HG03175 (cell line): ENCODE measurements around the gene ASCL2.
A peak's percentile ranks its signal among the peaks of the same experiment; 100 is the strongest.

Source experiments
- ATAC-seq: cut with Tn5 transposase; IDR thresholded peaks from one replicate; pipeline ENCODE4 v1.9.1; 2021; ENCODE audit warnings: mild to moderate bottlenecking, moderate library complexity; ENCODE audit not compliant: unreplicated experiment

ASCL2 gene

DNA sequence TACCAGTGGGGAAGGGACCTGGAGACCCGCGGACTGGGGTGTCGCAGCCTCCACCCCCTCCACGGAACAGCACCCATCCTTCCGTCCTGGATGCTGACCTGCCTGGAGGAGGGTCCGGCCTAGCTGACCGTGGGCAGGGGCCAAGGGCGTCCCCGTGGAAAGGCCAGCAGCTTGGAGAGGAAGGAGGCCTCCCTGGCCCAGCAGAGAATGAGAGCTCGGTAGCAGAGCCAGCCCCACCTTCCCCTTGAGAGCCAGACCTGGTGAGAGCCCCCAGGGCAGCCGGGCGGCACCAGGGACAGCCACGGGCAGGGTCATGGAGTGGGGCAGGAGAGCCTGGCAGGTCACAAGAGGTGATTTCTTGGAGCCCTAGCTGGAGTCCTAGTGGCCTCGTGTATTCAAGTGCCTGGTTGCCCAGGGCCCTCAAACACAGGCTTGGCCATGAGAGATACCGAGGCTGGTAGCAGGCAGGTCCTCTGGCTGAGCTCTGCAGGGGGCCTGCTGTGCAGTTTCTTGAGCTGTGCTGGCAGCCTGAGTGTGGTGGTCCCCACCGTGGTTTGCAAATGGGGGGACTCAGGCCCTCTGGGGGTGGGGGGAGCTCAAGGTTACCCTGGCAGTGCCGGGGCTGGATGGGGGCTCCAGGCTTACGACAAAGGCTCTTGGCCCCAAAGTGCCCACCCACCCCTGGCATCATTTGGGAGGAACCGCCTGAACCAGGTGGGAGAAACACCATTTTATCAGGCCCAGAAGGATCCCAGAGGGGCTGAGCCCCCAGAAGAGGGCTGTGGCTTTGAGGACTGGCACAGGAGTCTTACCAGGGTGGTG, 39.1 kb upstream of the ASCL2 start:
- no peak for ATAC-seq

DNA sequence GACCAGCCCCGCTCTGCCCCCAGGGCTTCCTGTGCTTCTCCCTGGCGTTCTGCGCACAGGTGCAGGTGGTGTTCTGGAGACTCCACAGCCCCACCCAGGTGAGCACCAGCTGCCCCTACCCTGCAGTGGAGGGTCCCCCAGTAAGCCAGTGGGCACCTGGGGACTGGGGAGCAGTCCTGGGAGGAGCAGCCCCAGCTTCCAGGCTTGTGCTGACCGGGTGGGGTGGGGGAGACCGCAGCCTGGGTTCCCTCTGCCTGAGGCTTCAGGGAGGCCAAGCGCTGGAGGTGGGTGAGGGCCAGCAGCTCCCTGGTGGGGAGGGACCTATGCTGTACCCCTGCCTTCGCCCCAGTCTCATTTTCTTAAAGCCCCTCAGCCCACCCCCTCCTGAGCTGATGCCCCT, 38.3 kb upstream of the ASCL2 start:
- ATAC-seq = no peak

DNA sequence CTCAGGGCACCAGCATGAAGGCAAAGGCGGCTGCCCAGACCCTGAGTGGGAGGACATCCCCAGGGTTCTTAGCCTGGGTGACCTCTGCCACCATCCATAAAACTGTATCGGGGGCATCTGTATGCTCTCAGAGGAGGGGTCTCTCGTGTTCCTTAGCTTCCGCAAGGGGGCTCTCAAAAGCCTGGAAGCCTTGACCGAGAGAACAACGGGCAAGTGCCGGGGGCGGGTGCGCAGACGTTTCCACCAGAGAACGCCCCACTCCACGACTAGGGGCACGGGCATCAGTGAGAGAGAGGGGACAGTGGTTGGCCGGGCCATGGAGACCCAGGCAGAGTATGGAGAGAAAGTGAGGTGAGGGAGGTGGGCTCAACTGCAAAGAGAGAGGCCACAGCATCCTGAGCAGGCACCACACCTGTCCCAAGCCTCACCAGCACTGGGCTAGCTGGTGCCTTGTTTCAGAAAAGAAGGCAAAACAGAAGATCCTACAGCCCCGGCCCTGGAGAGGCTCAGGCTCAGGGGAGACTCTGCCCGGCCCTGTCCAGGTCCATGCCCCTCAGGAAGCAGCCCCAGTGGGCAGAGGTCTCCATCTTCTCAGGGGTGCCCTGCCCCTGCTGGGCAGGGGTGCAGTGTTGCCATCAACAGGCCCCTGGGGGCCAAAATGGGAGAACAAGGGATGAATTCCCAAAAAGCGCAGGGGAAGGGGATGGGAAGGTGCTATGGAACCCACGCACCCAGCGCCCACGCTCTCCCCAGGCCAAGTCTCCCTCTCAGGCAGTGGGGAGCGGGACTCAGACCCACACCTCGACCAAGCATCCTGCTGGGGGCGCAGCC, 37.3 kb upstream of the ASCL2 start:
- no peak for ATAC-seq

DNA sequence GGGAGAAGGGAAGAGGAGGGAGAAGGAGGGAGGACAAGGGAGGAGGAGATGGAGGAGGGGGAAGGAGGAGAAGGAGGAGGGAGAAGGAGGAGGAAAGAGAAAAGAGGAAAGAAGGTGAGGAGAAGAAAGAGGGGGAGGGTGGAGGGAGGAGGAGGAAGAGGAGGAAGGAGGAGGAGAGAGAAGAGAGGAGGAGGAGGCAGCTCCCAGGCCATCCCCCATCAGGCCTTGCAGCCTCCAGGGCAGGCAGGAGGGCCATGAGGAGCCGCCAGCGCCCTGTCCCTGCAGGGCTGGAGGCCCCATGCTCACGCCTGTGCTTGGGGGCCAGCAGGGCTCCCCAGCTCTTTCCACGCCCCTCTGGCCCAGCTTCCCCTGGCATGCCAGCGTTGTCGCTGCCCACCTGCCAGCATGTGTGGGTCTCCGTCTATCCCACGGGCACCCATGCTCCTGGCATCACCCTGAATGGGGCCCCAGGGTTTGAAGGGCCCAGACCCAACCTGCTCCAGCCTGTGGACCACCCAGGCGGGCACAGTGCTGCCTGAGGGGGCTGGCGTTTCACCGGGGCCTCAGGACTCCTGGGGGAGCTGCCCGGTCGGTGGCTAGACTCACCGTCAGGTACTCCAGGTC, 36.6 kb upstream of the ASCL2 start:
- no peak for ATAC-seq

DNA sequence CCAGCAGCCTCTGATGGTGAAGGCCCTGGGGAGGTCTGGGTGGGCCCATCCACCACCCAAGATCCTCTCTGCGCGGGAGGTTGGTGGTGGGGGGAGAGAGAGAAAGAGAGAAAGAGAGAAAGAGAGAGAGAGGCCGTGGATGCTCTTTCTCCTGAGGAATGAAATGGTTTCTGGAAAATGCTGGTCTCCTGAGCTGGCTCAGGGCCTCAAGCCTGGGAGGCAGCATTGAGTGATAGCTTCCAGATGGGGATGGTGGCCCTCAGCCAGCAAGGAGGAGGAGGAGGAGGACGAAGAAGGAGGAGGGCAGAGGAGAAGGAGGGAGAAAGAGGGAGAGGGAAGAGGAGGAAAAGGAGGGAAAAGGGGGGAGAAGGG, 36.0 kb upstream of the ASCL2 start:
- no peak for ATAC-seq

DNA sequence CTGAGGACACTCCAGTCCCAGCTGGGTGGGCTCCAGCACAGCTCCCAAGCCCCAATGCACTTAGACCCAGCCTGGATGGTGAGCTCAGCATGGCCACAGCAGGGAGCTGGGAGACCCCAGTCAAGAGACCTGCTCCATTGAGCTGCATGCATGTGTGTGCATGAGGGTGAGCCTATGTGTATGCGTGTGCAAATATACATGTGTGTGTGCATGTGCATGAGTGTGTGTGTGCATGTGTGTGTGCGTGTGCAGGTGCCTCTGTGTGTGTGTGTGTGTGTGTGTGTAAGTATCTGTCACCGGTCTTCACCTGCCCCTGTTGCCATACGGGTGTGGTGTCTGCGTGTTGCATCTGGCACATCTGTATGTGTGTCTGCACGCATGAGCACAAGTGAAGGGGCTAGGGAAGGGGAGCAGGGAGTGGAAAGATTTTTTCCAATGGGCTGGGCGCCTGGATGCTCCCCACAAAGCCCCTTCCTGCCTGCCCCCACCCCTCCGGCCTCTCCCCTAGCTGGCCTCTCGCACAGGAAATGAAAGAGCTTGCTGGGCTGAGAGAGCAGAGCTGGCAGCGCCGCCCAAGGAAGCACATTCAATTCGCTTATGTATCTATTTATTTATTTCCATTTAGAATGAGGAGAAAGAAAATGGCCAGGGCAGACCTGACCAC, 35.5 kb upstream of the ASCL2 start:
- no peak for ATAC-seq

DNA sequence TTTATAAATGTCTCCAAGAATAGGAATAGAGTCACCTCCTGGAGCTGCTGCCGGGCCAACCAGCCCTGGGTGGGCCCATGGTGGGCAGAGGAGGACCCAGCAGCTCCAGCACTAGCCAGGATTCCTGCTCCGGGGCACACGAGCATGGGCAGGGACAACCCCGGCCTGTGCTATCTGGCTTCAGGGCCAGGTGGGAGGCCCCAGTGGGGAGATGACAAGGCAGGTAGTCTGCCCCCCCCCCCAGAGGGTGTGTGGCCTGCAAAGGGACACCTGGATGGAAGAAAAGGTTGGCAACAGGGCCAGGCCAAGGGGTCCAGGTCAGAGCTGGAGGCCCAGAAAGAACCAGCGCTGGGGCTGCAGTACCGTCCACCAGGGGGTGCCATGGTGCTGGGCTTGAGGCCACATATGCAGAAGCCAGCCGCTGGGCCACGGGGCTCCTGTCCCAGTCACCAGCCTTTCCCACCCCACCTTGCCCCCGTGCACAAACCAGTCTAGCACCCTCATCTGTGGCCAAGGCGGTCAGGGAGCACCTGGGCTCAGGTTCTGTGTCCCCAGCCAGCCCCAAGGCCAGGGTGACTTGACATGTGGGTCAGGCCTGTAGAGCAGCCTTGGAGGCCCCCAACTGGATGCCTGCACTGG, 34.9 kb upstream of the ASCL2 start:
- ATAC-seq = peak; percentile 51

DNA sequence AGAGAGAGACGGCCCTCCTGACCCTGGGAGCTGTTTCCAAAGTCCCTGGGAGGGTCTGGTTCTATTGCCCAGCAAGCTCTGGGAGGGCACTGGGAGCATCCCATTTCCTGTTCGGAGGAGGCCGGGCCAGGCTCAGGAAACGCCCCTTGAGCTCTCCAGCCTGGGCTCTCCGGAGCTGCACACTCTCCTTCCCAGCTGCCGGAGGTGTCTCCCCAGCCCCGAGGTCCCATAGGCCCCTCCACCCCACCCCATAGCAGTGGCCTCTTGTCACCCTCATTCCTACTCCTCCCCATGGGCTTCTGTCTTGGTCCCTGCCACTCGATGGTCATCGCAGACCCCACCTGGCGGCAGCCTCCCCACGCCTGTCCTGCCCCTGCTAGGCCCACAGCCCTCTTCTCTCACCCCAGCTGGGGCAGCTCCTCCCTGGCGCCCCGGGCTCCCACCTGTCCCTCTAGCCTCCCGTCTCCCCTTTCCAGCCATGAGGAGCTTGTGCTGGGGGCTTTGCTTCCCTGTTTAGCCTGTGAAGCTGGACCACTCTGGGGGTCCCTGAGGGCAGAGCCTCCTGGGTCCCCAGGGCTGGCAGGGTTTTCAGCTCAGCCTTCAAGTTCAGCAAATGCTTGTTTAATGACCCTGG, 34.2 kb upstream of the ASCL2 start:
- ATAC-seq = no peak

DNA sequence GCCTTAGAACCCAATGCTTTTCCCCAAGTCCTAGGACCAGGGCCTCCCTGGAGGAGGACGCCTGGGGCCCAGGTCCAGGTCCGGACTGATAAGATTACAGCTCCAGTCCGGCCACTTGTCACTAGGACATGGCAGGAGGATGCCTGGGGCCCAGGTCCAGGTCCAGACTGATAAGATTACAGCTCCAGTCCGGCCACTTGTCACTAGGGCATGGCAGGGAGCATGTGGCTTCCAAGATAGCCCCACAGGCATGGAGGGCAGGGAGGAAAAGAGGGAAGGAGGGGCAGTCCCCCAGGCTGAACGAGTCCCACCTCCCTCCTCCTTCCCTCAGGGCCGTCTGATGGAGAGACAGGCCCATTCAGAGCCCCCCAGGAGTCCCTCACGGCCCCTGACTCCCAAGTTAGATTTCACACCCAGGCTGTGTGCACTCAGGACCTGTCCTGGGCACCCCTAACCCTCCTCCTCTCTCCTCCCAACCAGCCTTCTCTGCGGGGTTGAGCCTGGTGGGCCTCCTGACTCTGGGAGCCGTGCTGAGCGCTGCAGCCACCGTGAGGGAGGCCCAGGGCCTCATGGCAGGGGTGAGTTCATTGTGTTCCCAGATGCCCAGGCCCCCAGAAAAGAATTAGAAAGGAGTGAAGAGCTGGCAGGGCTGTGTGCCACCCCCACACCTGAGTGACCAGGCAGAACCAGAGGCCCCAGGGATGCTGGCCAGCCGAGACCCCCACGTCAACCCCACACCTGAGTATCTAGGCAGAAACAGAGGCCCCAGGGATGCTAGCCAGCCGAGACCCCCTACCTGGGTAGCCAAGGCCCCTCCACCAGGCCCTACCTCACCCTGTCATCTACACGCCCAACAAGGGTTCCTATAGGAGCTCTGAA, 33.5 kb upstream of the ASCL2 start:
- ATAC-seq = no peak

DNA sequence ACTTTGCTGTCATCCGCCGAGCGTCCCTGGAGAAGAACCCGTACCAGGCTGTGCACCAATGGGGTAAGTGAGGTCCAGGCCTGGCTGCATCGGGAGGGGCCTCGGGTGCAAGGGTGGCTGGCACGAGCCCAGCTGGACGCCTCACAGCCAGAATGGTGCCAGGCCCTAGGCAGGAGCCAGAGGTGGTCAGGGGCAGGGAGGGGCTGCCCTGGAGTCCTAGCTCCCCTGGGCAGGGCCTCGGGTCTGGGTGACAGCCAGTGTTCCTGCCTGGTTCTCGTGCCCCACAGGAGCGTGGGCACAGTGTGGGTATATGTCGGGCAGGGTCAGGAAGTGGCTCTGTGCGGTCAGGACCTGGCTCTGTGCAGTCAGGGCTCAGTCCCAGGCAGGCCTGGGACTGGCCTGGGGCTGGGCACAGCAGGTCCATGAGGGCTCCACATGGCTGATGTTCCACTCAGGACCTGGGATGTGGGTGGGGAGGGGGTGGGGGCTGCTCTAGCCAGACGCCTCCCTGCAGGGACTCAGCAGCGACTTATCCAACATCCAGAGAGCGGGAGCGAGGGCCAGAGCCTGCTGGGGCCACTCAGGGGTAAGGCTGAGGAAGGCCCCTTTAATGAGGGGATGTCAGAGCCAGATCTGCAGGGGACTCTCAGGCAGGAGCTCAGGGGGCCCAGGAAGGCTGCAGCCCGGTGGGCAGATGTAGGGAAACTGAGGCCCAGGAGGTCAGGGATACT, 32.7 kb upstream of the ASCL2 start:
- no peak for ATAC-seq

DNA sequence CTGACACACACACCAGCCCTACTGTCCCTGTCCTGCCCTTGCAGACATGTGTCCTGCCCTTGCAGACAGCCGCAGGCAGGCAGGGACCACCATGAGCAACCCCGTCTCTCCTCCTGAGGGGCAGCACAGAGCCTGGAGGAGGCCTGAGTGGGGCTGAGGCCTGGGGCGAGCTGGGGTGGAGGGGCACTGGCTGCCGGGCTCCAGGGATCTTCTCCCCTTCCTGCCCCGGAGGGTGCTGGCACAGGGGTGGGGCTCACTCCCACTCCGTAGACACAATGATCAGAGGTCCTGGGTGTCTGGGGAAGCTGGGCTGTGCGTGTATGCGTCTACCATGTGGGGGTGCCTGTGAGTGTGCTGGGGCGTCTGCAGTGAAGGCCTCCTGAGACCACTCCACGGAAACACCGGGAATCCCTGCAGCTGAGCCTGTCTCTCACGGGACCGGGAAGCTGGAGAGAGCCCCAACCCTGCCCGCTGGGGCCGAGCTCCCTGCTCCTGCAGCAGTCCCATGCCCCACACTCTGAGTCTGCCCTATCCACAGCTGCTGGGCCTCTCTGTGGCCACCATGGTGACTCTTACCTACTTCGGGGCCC, 32.0 kb upstream of the ASCL2 start:
- ATAC-seq = no peak

DNA sequence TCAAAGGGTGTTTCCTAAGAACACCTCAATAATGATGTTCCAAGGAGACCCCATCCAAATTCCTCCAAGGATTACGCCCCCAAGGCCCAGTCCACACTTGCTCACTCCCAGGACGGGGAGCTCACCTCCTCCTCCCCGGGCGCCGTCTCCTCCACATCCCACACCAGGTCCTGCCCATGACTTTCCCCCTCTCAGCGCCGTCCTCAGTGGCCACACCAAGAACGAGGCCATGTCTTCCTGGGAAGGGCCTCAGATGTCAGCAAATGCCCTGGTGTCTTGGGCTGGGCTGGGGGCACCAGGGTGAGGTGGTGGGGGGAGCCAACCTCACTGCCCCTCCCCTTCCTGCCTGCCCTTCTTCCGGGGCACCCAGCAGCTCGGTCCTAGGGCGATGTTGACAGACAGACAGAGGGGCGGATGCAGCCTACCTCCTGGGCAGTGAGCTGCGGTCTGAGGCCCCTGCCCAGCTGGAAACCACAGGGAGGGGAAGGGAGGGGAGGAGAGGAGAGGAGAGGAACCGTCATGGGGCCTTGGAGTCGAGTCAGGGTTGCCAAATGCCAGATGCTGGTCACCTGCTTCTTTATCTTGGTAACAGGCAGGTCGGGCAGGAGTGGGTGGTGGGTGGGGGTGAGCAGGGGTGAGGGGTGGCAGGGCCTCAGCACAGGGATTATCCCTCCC, 31.4 kb upstream of the ASCL2 start, which contains the start of the genes C11orf21 and TSPAN32:
C11orf21 (minus strand) TSS at position 288 of the 675 bp plus-strand sequence; CDS start at position 178, 110 bp downstream.
TSPAN32 (plus strand) TSS at position 383 of the 675 bp plus-strand sequence; CDS start at position 520, 137 bp downstream.
- ATAC-seq = no peak

DNA sequence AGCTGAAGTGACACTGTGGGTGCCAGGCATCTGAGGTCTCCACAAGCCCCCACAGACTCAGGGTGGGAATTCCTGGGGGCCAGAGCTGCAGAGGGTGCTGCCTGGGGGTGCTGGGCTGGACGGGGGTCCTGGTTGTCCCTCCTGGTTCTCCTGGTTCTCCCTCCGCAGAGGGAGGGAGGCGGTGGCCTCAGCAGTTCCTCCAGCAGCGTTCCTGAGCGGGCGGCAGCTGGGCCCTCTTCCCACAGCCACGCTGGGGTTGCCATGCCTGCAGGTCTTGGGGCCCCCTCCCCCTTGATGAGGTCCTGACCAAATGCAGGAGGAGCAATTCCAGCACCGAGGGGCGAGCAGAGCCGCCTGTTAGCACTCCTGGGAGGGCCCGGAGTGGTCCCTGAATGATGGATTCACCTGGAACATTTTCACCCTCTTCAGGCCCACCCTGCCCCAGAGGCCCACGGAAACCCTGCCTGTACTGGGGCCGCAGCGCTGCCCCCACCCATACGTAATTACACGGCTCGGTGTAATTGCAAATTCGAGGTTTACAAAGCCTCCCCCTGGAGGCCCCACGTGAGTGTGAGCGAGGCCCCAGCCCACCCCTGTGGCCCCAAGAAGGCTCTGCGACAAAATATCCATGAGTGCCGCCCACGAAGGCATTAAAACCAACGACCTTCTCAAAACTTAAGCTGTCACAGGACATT, 30.7 kb upstream of the ASCL2 start:
- ATAC-seq = no peak

DNA sequence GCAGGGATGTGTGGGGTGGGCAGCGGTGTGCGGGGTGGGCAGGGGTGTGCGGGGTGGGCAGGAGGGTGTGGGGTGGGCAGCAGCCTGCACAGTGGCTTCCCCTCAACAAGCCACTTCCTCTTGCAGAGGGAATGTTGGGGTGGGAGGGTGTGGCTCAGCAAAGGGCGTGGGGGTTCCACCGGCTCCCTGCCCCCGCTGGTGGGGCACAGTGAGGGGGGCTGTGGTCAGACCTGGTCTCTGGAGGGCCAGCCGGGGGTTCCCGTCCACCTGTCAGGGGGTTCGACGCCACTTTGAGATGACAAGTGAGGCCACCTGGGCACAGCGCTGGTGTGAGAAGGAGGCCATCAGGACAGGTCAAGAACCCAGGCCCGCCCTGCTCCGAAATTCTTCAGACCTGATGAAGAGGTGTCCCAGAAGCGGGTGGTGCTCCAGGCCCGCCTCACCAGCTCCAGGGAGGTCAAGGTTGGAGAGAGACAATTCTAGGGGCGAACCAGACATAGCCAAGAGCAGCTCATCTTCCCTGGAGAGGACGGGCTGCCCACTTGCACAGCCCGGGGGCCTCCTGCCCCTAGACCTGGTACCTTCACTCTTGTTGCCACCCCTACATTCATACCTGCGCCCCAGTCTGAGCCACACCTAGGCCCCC, 30.0 kb upstream of the ASCL2 start:
- ATAC-seq = no peak

DNA sequence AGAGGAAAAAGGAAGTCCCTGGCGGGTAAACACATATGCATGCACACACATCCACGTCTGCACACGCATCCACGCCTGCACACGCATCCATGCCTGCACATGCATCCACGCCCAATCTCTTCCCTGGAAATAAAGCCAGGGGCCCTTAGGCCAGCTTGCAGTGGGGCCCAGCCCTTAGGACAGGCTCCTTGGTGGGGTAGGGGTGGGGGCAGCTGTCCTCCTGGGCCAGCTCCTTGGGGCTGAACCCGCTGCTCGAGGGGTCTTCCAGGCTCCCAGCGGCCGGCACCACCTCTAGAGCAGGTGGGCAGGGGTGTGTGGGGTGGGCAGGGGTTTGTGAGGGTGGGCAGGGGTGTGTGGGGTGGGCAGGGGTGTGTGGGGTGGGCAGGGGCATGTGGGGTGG, 29.4 kb upstream of the ASCL2 start:
- ATAC-seq = no peak
